Effector memory CD8-positive, alpha-beta T cell (primary cell): ENCODE data around the gene SFPQ.
A peak's percentile ranks its signal among the peaks of the same experiment; 100 is the strongest.
"Not testable (repeated sequence)": the region's sequence is repeated elsewhere in the genome, so short reads cannot be mapped to it uniquely, and the experiment has no call there.

Source experiments
- ATAC-seq: fragments of 150-1000 bp; cut with Tn5 transposase; replicated peaks from 2 replicates; pipeline ENCODE4 v1.10.0; 2021; ENCODE audit warnings: mild to moderate bottlenecking, moderate library complexity
- DNase-seq, 3 experiments: peaks; one replicate each; pipeline ENCODE4 v3.0.0; 2021
- H3K27ac Mint-ChIP-seq, 2 donors: one replicate each; pipeline ENCODE4 v1.8.0; 2022; ENCODE audit warnings: mild to moderate bottlenecking in 2 of 2, mixed read lengths in 2 of 2, moderate library complexity in 2 of 2
- H3K27me3 Mint-ChIP-seq, 2 donors: one replicate each; pipeline ENCODE4 v1.8.0; 2022; ENCODE audit warnings: mixed read lengths in 2 of 2
- H3K36me3 Mint-ChIP-seq: one replicate; pipeline ENCODE4 v1.8.0; 2022; ENCODE audit warnings: mild to moderate bottlenecking, moderate library complexity, mixed read lengths; ENCODE audit not compliant: insufficient read depth
- H3K4me1 Mint-ChIP-seq, 2 donors: one replicate each; pipeline ENCODE4 v1.8.0; 2022; ENCODE audit warnings: low read depth in 2 of 2, mixed read lengths in 2 of 2
- H3K4me3 Mint-ChIP-seq, 2 donors: one replicate each; pipeline ENCODE4 v1.8.0; 2022; ENCODE audit warnings: mild to moderate bottlenecking in 2 of 2, mixed read lengths in 2 of 2, moderate library complexity in 2 of 2
- H3K9me3 Mint-ChIP-seq, 2 donors: one replicate each; pipeline ENCODE4 v1.8.0; 2022; ENCODE audit warnings: mixed read lengths in 2 of 2

The SFPQ gene

DNA sequence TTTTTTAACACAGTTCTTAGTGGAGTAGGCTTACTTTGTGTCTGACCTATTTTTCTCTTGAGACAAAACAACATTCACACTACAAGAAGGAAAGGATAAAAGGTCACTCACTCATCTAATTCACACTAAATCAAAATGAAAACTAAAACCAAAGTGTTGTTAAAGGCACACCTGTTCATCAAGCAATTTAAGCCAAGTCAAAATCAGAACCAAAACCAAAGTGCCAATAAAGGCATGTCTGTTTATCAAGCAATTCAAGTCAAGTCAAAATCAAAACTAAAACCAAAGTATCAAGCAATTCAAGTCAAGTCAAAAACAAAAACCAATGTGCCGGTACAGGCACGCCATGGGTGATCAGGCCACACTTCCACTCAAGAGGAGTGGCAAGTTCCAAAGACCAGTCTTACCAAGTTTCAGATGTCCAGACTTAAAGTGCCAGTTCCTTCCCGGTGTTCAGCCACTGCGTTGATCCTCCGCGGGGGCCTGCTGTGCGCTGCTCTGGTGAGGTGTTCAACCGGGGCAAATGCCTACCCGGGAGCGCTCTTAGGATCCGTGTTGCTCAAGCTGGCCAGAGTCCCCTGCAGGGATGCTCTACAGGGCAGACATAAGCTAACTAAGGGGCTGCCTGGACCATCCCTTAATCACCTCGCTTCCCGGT lies 46.9 kb downstream of the SFPQ start:
- DNase-seq, H3K9me3 Mint-ChIP-seq, H3K4me1 Mint-ChIP-seq, H3K27me3 Mint-ChIP-seq, H3K36me3 Mint-ChIP-seq, ATAC-seq: not testable (repeated sequence)
- Mint-ChIP-seq H3K27ac (peak overlapping the region in 1 of 2 donors; percentile 59), H3K4me3 (peak overlapping the region in 1 of 2 donors; percentile 51)

GRCh38 chr1:35143737-35144508 lies 49.0 kb downstream of the SFPQ start:
- H3K9me3 Mint-ChIP-seq: no peaks in the 10 kb centered on the region
- H3K4me1 Mint-ChIP-seq: peaks cover 0 to 7% of the 10 kb centered on the region in 2 donors
- DNase-seq: no peak
- H3K27me3 Mint-ChIP-seq: no peaks in the 10 kb centered on the region
- H3K27ac Mint-ChIP-seq: no peak overlapping the region
- no peaks in the 10 kb centered on the region for H3K36me3 Mint-ChIP-seq
- H3K4me3 Mint-ChIP-seq: no peak overlapping the region
- ATAC-seq: no peak

DNA sequence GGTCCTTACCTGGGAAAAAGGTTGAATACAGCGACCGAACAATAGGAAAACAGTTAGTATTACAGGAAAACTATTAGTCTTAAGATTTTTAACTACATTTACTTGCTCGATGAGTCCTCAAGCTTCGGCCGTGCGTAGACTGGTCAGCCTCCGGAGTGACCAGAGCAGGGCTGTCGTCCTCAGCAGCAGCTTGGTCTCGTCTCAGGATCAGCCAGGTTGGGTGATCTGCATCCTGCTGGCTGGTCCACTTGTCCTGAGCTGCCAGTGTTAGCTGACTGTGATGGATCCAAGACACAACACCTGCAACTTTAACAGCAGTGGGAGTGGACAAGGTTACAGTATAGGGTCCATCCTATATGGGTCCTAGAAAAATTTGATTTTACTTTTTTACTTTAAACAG lies 50.2 kb downstream of the SFPQ start:
- not testable (repeated sequence) for H3K9me3 Mint-ChIP-seq, H3K36me3 Mint-ChIP-seq, ATAC-seq, H3K4me1 Mint-ChIP-seq, H3K27me3 Mint-ChIP-seq, DNase-seq, H3K4me3 Mint-ChIP-seq, H3K27ac Mint-ChIP-seq

DNA sequence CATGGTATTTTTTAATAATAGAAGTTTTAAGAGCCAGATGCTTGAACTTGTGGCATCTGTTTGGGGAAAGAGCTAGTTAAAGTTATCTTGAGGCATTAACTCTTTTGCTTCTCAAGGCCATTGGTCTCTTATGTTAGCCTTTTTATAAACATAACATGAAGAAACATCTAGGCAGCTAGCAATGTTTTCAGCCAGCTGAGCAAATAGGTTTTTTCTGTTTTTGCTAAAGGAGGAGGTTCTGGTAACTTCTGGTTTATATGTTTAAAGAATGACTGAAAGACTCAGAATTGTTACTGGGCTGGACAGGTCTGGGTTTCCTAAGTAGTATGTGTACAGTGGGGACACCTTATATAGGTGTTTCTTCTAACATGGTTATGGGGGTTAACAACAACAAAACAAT lies 50.7 kb downstream of the SFPQ start:
- H3K4me3 Mint-ChIP-seq, H3K9me3 Mint-ChIP-seq, ATAC-seq, DNase-seq, H3K27me3 Mint-ChIP-seq, H3K36me3 Mint-ChIP-seq, H3K4me1 Mint-ChIP-seq, H3K27ac Mint-ChIP-seq: not testable (repeated sequence)

DNA sequence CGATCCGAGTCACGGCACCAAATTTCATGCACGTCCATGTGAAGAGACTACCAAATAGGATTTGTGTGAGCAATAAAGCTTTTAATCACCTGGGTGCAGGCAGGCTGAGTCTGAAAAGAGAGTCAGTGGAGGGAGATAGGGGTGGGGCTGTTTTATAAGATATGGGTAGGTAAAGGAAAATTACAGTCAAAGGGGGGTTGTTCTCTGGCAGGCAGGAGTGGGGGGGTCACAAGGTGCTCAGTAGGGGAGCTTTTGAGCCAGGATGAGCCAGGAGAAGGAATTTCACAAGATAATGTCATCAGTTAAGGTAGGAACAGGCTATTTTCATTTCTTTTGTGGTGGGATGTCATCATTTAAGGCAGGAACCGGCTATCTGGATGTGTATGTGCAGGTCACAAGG lies 55.4 kb downstream of the SFPQ start:
- H3K9me3 Mint-ChIP-seq, DNase-seq, H3K4me3 Mint-ChIP-seq, H3K4me1 Mint-ChIP-seq, H3K36me3 Mint-ChIP-seq, ATAC-seq, H3K27ac Mint-ChIP-seq: not testable (repeated sequence)
- H3K27me3 Mint-ChIP-seq: peaks cover 7 to 14% of the 10 kb centered on the region in 2 donors

GRCh38 chr1:35136780-35137179 lies 56.2 kb downstream of the SFPQ start:
- H3K9me3 Mint-ChIP-seq: no peaks in the 10 kb centered on the region
- no peak overlapping the region for H3K4me3 Mint-ChIP-seq
- no peaks in the 10 kb centered on the region for H3K36me3 Mint-ChIP-seq
- DNase-seq (no peak), ATAC-seq (no peak)
- peaks cover 7 to 14% of the 10 kb centered on the region in 2 donors for H3K27me3 Mint-ChIP-seq
- H3K27ac Mint-ChIP-seq: no peak overlapping the region
- H3K4me1 Mint-ChIP-seq: no peaks in the 10 kb centered on the region
